Esophagus (tissue), 2 donors: ENCODE results near the gene MTMR10. TPM values are rescaled to one million over a fixed set of nuclear protein-coding genes. Genes with fewer than 3 reads are reported as not detected.
A peak's percentile ranks its signal among the peaks of the same experiment; 100 is the strongest.

Source experiments
- H3K27ac ChIP-seq, 2 donors: one replicate each; pipeline ENCODE4 v1.5.1; 2013; ENCODE audit warnings: low read depth in 2 of 2, mild to moderate bottlenecking in 2 of 2, inconsistent platforms in 1 of 2, low read length in 1 of 2, moderate library complexity in 1 of 2
- H3K27me3 ChIP-seq, 2 donors: one replicate each; pipeline ENCODE4 v1.6.1; 2013; ENCODE audit warnings: low read length in 2 of 2, control low read depth in 1 of 2, mild to moderate bottlenecking in 1 of 2; ENCODE audit not compliant: insufficient read depth in 2 of 2, control insufficient read depth in 1 of 2
- H3K36me3 ChIP-seq, 2 donors: one replicate each; pipeline ENCODE4 v1.6.1; 2013; ENCODE audit warnings: low read length in 1 of 2; ENCODE audit not compliant: control insufficient read depth in 2 of 2, insufficient read depth in 2 of 2
- H3K4me1 ChIP-seq, 2 donors: one replicate each; pipeline ENCODE4 v1.6.1; 2013; ENCODE audit warnings: low read length in 1 of 2; ENCODE audit not compliant: control insufficient read depth in 2 of 2, insufficient read depth in 2 of 2
- H3K4me3 ChIP-seq, 2 donors: one replicate each; pipeline ENCODE4 v1.5.1; 2013; ENCODE audit warnings: low read length in 2 of 2, mild to moderate bottlenecking in 2 of 2, low read depth in 1 of 2, moderate library complexity in 1 of 2
- H3K9me3 ChIP-seq, 2 donors: one replicate each; pipeline ENCODE4 v1.6.1; 2013; ENCODE audit warnings: mild to moderate bottlenecking in 2 of 2, low read depth in 1 of 2, low read length in 1 of 2, moderate library complexity in 1 of 2; ENCODE audit not compliant: control insufficient read depth in 2 of 2, insufficient read depth in 1 of 2
- WGBS, 2 donors: extraction: QIAGEN DNeasy Blood & Tissue Kit; methylation state at CpG; one replicate each; pipeline ENCODE4 v1.1.7; 2013; 5-methylcytosine and 5-hydroxymethylcytosine counted together
- polyA plus RNA-seq, 2 donors: library from polyadenylated mRNA; stranded (reverse); fragments of 200-250 nt; gene quantifications; one replicate each; pipeline ENCODE4 v1.2.3, GENCODE V29; 2013
- donor health status: healthy with polysubstance abuse.
- donor health status: Bipolar disorder and iron deficiency.

Gene MTMR10
- polyA plus RNA-seq, 2 donors, result 11.7 to 26.4 TPM

DNA sequence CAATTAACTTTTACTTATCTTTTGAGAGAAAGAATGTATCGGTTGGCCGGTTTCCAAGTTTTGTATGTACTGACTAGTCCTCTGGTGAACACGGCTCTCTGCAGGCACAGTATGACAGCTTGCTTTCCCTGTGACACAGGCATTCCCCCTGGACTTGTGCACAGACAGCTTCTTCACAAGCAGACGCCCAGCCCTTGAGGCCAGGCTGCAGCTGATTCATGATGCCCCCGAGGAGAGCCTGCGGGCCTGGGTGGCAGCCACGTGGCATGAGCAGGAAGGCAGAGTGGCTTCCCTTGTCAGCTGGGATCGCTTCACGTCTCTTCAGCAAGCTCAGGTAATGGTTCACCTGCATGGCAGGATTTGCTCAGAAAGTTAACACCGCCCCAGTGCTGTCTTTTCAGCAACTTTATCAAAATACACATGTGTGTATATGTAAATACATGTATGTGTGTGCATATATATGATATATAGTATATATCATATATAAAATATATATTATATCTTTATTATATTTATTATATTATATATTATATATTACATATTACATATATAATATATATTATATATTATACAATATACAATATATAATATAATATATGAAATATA is 62.3 kb downstream of the MTMR10 start:
- no peak overlapping the region for H3K4me3 ChIP-seq
- no peaks in the 10 kb centered on the region for H3K27me3 ChIP-seq
- 74 to 77% methylated on average over 10 of the region's 10 CpGs for WGBS, 2 donors
- H3K9me3 ChIP-seq, result no peaks in the 10 kb centered on the region
- no peaks in the 10 kb centered on the region for H3K4me1 ChIP-seq
- H3K36me3 ChIP-seq, result peaks cover 6 to 43% of the 10 kb centered on the region in 2 donors
- H3K27ac ChIP-seq, result no peak overlapping the region

DNA sequence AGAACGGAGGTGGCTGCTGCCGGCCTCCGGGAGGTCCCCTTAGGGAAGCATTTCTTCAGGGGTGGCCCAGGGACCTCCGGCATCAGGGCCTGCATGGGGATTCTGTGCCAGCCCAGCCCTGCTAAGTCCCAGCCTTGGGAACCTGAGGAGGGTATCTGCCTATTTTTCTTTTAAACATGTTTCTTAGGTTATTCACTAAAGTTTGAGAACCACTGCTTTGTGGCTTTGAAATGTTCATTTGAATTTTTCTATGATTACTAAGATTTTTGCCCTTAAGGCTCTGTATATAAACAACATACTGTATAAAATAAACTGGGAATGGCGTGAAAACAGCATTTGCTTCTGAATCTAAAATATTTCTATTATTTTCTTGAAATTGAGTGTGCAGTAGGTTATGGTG is 63.4 kb downstream of the MTMR10 start:
- WGBS, 2 donors, result 83 to 88% methylated on average over 5 of the region's 5 CpGs
- H3K9me3 ChIP-seq, result no peaks in the 10 kb centered on the region
- H3K4me1 ChIP-seq, result no peaks in the 10 kb centered on the region
- H3K36me3 ChIP-seq, result peaks cover 8 to 51% of the 10 kb centered on the region in 2 donors
- H3K27me3 ChIP-seq, result no peaks in the 10 kb centered on the region
- H3K4me3 ChIP-seq, result no peak overlapping the region
- H3K27ac ChIP-seq, result no peak overlapping the region

- Histone ChIP-seq H3K27ac (no peak overlapping the region), H3K4me1 (no peaks in the 10 kb centered on the region), H3K36me3 (peaks cover 11 to 51% of the 10 kb centered on the region in 2 donors), H3K27me3 (no peaks in the 10 kb centered on the region), H3K9me3 (no peaks in the 10 kb centered on the region), H3K4me3 (no peak overlapping the region)
- 86 to 90% methylated on average over 7 of the region's 7 CpGs for WGBS, 2 donors
Measured at GRCh38 chr15:30927148-30927761, 64.2 kb downstream of the MTMR10 start.

DNA sequence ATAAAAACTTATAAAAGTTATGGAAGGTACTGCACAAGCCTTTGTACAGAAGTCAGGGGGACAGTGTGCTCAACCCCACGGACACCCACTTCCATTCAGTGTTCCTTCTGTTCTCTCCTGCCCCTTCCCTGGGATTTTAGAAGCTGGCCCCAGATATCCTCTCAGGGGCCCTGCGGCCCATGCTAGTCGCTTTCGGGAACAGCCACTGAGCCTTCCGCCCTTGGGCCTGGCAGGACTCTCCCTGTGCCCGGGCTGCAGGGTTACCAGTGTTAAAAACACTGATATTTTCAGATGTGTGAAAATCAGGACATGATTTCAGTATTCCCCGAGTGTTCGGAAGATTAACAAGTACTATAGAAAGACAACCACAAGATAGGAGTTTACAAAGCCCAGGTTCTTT is 65.3 kb downstream of the MTMR10 start:
- H3K4me1 ChIP-seq, result no peaks in the 10 kb centered on the region
- peaks cover 11 to 56% of the 10 kb centered on the region in 2 donors for H3K36me3 ChIP-seq
- H3K27me3 ChIP-seq, result no peaks in the 10 kb centered on the region
- 94 to 95% methylated on average over 8 of the region's 8 CpGs for WGBS, 2 donors
- H3K9me3 ChIP-seq, result no peaks in the 10 kb centered on the region
- H3K4me3 ChIP-seq, result no peak overlapping the region
- H3K27ac ChIP-seq, result no peak overlapping the region

DNA sequence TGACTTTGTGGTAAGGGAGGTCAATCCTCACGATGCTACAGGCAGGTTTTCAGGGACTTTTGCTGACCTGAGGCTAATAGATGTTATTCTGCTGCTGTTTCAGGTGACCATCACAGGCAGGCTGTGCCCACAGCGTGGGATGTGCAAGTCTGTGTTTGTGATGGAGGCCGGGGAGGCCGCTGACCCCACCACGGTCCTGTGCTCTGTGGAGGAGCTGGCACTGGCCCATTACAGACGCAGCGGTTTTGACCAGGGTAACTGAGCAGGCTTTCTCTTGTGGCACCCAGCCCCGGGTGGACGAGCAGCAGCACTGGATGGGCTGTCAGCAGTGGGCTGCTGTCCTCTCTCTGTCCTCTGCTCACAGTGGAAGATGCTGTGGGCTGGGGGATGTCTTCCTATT is 65.7 kb downstream of the MTMR10 start:
- no peaks in the 10 kb centered on the region for H3K9me3 ChIP-seq
- H3K4me3 ChIP-seq, result no peak overlapping the region
- WGBS, 2 donors, result 90 to 92% methylated on average over 9 of the region's 9 CpGs
- H3K27ac ChIP-seq, result no peak overlapping the region
- H3K4me1 ChIP-seq, result no peaks in the 10 kb centered on the region
- peaks cover 11 to 55% of the 10 kb centered on the region in 2 donors for H3K36me3 ChIP-seq
- H3K27me3 ChIP-seq, result no peaks in the 10 kb centered on the region

GRCh38 chr15:30924353-30924752 is 67.1 kb downstream of the MTMR10 start:
- Histone ChIP-seq H3K36me3 (peaks cover 11 to 50% of the 10 kb centered on the region in 2 donors), H3K27ac (no peak overlapping the region), H3K4me3 (no peak overlapping the region), H3K4me1 (no peaks in the 10 kb centered on the region), H3K9me3 (no peaks in the 10 kb centered on the region), H3K27me3 (no peaks in the 10 kb centered on the region)
- 87 to 88% methylated on average over 5 of the region's 5 CpGs for WGBS, 2 donors

DNA sequence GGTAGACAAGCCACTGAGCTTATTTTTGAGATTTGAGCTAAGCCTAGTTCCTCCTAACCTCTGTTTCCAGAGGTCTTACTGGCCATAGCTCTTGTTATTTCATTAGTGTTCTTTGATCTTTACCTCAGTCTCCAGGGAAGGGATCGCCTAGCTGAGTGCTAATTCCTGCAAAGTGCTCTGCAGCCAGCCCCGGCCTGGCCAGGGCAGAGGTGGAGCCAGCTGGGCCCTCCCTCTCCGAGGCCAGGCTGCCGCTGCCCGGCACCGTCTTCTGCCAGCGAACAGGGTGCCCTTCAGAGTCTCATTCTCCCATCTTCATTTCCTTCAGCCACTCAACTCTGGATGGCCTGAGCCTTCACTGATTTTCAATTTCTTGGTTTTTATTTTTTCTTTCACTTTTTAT is 68.0 kb downstream of the MTMR10 start:
- Histone ChIP-seq H3K4me1 (no peaks in the 10 kb centered on the region), H3K4me3 (no peak overlapping the region), H3K9me3 (no peaks in the 10 kb centered on the region), H3K27me3 (no peaks in the 10 kb centered on the region), H3K36me3 (peaks cover 11 to 45% of the 10 kb centered on the region in 2 donors), H3K27ac (no peak overlapping the region)
- 70 to 83% methylated on average over 7 of the region's 7 CpGs for WGBS, 2 donors

DNA sequence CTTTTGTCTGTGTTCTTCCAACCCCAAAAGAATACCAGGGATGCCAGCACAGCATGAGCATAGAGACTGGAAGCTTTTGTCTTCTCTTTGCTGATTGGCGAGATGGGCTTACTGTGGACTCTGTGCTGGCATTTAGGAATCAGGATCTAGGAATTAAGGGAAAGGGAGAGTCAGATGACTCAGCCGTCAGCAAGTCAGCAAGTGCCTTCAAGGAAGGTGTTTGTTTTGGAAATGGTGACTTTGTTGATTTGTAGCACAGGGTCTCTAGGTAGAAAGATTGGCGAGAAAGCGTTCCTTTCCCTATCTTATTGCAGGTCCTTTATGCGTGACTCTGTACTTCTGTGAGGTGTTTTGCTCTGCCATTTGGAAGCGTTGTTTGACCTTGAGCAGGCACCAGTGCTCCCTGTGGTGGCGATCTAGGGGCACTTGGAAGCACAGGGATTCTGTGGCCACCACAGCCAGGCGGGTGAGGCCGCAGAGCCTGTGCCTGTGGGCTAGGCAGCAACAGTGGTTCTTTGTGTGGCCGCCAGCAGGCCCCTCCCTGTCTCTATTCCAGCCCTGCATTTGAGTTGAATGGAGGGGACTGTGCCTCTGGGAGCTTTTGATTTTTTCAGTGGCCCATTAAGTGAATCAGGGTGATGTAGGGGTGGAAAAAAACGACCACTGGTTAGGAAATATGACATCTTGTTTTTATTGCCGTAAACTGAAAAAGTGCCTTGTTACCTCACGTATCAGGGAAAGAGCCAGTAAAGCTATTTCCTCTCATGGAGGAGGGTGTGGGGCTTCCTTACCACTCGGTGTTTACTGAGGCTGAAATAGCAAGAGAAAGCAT is 68.7 kb downstream of the MTMR10 start:
- no peak overlapping the region for H3K4me3 ChIP-seq
- peak overlapping the region in 1 of 2 donors; percentile 0 for H3K27ac ChIP-seq
- peaks cover 16 to 47% of the 10 kb centered on the region in 2 donors for H3K36me3 ChIP-seq
- 73 to 78% methylated on average over 14 of the region's 14 CpGs for WGBS, 2 donors
- no peaks in the 10 kb centered on the region for H3K27me3 ChIP-seq
- no peaks in the 10 kb centered on the region for H3K4me1 ChIP-seq
- H3K9me3 ChIP-seq, result no peaks in the 10 kb centered on the region

GRCh38 chr15:30921781-30922479 is 69.5 kb downstream of the MTMR10 start:
- H3K27ac ChIP-seq, result no peak overlapping the region
- H3K36me3 ChIP-seq, result peaks cover 16 to 43% of the 10 kb centered on the region in 2 donors
- 77 to 84% methylated on average over 9 of the region's 9 CpGs for WGBS, 2 donors
- H3K4me1 ChIP-seq, result no peaks in the 10 kb centered on the region
- no peaks in the 10 kb centered on the region for H3K27me3 ChIP-seq
- no peak overlapping the region for H3K4me3 ChIP-seq
- no peaks in the 10 kb centered on the region for H3K9me3 ChIP-seq
